CD4-positive, alpha-beta T cell treated with Interleukin-2 at 100 ng/mL for 4 hours (primary cell): ENCODE data around the gene C12orf75.
"Not testable (repeated sequence)": the region's sequence is repeated elsewhere in the genome, so short reads cannot be mapped to it uniquely, and the experiment has no call there.

Experiments
- DNase-seq: peaks from one replicate; pipeline ENCODE4 v3.0.0-alpha.2; 2020; ENCODE audit warnings: low spot score

The C12orf75 gene

GRCh38 chr12:105330283-105330930, at the start of gene C12orf75:
Gene C12orf75, plus strand, starts transcription at chr12:105330691. Its CDS starts 201 bp downstream, at chr12:105330892.
- DNase-seq, result peak; percentile 88

DNA sequence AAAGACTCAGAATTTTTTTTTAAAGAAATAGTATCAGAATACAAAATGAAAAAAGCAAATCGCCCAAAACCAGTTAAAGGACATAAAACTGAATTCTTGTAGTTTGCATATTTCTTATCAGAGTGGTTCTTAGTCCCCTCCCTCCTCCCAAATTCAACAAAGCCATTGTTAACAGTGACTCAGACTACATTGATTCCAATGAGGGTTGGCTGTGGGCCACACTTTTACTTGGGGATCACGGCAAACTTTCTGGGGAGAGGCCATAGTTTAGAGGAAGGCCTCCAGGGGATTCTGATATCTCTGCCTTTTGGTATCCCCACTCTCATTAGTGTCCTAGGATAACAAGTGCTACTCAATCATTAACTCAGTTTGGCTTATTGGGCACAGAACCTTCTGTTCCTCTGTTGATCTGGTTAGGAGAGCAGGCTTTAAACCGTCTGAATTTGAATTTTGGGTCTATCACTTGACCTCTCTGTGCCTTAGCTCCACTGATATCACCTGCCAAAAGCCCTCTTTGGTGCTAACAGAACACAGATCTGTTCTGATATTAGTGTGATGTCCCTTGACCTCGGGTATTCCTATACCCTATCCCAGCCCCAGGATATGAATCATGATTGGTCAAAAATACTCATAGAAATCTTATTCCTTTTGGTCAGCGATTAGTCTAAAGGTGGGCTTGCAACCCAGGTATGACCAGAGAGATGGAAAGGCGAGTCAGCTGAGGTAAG, 49.4 kb upstream of the C12orf75 start:
- no peak for DNase-seq

DNA sequence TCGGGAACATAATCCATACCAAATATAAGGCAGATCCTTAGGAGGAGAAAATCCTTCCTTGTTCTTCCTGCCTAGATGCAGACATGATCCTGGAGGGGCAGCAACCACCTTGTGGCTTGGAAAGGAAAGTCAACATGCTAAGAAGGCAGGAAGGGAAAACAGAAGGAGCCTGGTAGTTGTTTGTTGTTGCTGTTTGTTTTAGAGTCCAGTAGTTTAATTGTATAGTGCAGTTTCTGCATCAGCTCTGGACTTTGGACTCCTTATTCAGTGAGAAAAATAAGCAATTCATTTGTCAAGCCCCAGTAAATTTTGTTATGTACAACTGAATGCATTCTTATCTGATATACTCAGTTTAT, 48.8 kb upstream of the C12orf75 start:
- no peak for DNase-seq

- DNase-seq, result no peak
Measured at GRCh38 chr12:105285378-105285777, 45.1 kb upstream of the C12orf75 start.

GRCh38 chr12:105287408-105287807, 43.1 kb upstream of the C12orf75 start:
- DNase-seq, result no peak

- no peak for DNase-seq
Measured at GRCh38 chr12:105288311-105288996, 42.0 kb upstream of the C12orf75 start.

GRCh38 chr12:105289114-105289904, 41.2 kb upstream of the C12orf75 start:
- DNase-seq, result no peak

- DNase-seq, result no peak
Measured at GRCh38 chr12:105291531-105291930, 39.0 kb upstream of the C12orf75 start.

DNA sequence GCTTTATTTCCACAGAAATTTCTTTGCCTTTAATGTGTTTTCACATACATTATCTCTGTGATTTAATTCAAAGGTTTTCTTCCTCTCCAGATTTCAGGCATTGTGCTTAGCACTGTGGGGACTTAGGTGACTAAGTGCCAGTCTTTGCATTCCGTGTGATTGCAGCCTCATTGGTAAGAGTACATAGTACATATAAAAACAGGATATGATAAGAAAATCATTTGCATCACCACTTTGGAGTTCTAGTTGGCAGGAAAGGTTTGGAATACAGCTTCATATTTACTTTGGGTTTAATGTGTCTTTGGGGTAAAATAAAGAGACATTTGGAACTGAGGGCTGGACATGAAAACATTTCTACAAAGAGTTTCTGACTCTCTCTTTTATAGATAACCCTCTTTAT, 37.8 kb upstream of the C12orf75 start:
- DNase-seq, result no peak

GRCh38 chr12:105293187-105293586, 37.3 kb upstream of the C12orf75 start:
- DNase-seq, result no peak

GRCh38 chr12:105294161-105294560, 36.3 kb upstream of the C12orf75 start:
- no peak for DNase-seq

GRCh38 chr12:105294886-105295479, 35.5 kb upstream of the C12orf75 start:
- no peak for DNase-seq

DNA sequence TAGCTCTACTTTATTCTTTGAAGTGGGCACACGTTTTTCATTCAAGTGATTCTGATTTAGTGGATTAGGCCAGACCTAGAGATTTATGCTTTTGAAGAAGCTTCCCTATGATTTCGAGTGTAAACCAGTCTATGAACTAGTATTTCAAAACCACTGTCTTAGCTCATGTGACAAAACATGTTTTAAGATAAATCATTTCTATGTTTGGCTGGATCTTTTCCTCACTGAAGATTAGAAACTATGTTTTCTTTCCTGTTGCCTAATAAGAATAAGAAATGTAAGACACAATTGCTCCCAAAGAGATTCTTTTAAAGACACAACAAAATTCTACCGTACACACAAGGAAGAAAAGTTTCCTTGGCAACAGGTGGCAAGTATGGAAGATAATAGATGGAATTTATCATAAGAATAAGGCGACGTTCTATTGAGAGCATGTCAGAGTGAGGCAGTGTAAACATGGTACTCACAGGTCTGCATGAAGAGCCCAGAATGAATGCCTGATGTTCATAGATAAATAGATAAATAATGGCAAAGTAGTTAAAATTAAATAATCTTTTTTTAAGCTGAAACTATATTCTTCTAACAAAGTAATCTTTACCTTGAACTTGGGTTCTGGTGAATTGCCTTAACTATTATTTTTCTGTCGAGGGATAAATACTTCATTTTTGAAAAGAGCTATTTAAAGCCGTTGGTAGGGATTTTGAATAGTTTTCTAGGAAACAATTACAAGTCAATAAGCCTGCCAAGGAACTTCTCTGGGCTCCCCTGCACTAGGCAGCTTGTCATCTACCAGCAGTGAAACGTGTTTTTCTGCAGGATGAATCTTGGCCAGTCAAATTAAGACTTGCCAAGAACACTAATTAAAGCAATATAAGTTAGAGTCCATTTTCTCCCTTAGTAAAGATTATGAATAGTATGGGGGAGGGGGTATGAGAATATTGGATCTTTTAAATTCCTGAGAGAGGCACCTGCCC, 34.1 kb upstream of the C12orf75 start:
- no peak for DNase-seq

- no peak for DNase-seq
Measured at GRCh38 chr12:105300883-105301282, 29.6 kb upstream of the C12orf75 start.

- DNase-seq, result no peak
Measured at GRCh38 chr12:105301696-105302095, 28.8 kb upstream of the C12orf75 start.

DNA sequence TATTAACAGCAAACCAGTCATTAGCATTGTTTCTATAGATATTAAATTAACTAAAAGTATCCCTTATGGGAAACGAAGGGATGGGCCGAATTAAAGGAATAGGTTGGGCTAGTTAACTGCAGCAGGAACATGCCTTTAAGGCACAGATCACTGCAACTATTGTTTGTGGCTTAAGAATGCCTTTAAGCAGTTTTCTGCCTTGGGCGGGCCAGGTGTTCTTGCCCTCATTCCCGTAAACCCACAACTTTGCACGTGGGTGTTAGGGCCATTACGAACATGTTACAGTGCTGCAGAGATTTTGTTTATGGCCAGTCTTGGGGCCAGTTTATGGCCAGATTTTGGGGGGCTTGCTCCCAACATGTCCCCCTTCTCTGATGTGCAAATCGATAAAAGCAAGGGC, 27.5 kb upstream of the C12orf75 start:
- DNase-seq, result not testable (repeated sequence)

DNA sequence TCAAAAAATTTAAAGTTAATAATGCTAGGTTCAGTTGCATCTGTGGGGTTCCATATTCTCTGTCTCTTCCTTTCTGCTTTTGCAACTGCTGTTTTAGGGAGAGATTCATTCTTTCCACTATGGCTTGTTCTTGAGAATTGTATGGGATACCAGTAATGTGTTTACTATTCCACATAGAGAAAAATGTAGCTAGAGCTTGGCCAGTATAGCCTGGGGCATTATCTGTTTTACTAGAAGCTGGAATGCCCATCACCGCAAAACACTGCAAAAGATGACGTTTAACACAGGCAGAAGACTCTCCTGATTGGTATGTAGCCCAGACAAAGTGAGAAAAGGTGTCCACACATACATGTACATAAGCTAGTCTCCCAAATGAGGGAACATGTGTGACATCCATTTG, 25.9 kb upstream of the C12orf75 start:
- not testable (repeated sequence) for DNase-seq

DNA sequence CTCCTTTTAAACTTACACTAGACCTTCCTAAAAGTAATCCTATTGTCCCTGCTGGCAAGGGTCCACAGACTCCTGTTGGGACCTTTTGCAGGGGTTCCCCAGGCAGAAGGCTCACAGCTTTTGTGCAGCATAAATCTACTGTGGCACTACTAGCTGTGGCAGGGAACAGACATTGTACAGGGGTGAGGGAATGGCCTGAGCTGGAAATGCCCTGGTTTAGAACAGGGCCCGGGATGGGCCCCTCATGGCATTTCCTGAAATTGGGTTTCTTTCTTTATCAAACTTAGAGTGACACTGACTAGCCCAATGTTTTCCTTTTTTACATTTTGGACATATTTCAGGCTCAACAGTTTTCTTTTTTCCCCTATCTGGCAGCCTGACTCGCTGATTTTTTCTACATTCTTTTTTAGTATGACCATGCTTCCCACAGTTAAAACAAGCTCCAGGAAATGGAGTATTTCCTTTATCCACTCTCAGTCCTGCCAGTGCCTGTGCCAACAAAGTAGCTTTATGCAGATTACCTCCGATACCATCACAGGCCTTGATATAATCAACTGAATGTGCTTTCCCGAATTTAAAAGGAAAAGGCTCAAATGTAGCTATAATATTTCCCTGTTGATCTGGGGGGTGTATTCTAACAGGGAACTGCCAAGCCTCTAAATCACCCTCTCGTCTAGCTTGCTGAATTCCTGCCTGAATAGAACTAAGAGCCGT, 22.7 kb upstream of the C12orf75 start:
- not testable (repeated sequence) for DNase-seq

GRCh38 chr12:105308839-105309238, 21.7 kb upstream of the C12orf75 start:
- not testable (repeated sequence) for DNase-seq

GRCh38 chr12:105309384-105309783, 21.1 kb upstream of the C12orf75 start:
- DNase-seq, result not testable (repeated sequence)
